ENCODE results near the gene AMOTL1. TPM values are rescaled to one million over a fixed set of nuclear protein-coding genes. Genes with fewer than 3 reads are reported as not detected.

The AMOTL1 gene
- total RNA-seq, 4 donors from 2014 or later, result 34.1 to 51.2 (median 41.0) TPM

DNA sequence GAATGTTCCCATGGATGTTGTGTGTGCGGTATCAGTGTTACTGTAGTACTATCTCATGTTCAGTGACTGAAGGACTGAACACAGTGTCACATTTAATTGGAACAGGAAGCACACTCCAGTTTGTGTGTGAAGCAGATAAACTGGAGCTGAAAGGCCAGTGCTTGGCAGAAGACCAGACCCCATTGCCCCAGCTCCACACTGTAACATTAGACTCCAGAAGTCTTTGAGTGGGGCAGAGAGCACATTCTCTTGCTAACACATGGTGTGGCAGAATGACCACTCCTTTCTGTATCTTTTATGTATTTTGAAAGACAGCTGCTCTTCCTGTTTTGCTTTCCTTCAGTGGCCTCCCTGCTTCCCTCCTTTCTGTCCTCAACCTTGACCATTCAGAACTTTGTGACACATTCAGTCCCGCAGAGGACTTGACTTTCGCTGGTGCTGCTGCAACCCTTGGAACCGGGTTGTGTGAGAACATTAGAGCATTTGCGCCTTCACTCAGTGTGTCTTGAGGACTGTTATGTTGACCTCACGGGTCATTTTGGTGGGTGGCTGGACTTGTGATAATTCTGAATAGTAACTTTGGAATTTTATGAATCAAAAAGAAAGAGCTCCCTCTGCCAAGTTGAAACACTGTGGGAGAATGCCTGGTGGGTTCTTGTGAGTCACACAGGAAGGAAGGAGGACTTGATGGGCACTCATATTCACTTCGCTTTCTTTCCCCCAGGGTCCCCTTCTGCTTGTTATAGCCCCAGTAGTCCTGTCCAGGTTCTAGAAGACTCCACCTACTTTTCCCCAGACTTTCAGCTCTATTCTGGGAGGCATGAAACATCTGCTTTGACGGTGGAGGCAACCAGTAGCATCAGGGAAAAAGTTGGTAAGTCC, 26.4 kb downstream of the AMOTL1 start:
- H3K27me3 ChIP-seq, result no peaks in the 10 kb centered on the region
- no peak for TF ChIP-seq POLR2A (IDR thresholded peaks at IDR 0.05)
- TF ChIP-seq, protein P1, sequence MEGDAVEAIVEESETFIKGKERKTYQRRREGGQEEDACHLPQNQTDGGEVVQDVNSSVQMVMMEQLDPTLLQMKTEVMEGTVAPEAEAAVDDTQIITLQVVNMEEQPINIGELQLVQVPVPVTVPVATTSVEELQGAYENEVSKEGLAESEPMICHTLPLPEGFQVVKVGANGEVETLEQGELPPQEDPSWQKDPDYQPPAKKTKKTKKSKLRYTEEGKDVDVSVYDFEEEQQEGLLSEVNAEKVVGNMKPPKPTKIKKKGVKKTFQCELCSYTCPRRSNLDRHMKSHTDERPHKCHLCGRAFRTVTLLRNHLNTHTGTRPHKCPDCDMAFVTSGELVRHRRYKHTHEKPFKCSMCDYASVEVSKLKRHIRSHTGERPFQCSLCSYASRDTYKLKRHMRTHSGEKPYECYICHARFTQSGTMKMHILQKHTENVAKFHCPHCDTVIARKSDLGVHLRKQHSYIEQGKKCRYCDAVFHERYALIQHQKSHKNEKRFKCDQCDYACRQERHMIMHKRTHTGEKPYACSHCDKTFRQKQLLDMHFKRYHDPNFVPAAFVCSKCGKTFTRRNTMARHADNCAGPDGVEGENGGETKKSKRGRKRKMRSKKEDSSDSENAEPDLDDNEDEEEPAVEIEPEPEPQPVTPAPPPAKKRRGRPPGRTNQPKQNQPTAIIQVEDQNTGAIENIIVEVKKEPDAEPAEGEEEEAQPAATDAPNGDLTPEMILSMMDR (IDR thresholded peaks at IDR 0.05), result no peak
- no peaks in the 10 kb centered on the region for H3K36me3 ChIP-seq
- peak overlapping the region in 2 of 3 donors; percentile 38 to 47 for H3K27ac ChIP-seq
- H3K9me3 ChIP-seq, result no peaks in the 10 kb centered on the region
- peak; percentile 77 to 78 for DNase-seq
- intact Hi-C loops (cut with DNase I), result no loop called here
- 52 to 58% methylated on average over 8 of the region's 8 CpGs for WGBS, 2 donors
- H3K4me1 ChIP-seq, result peaks cover 36 to 43% of the 10 kb centered on the region in 2 donors
- no peak overlapping the region for H3K4me3 ChIP-seq (replicated peaks in 1 of 3)

DNA sequence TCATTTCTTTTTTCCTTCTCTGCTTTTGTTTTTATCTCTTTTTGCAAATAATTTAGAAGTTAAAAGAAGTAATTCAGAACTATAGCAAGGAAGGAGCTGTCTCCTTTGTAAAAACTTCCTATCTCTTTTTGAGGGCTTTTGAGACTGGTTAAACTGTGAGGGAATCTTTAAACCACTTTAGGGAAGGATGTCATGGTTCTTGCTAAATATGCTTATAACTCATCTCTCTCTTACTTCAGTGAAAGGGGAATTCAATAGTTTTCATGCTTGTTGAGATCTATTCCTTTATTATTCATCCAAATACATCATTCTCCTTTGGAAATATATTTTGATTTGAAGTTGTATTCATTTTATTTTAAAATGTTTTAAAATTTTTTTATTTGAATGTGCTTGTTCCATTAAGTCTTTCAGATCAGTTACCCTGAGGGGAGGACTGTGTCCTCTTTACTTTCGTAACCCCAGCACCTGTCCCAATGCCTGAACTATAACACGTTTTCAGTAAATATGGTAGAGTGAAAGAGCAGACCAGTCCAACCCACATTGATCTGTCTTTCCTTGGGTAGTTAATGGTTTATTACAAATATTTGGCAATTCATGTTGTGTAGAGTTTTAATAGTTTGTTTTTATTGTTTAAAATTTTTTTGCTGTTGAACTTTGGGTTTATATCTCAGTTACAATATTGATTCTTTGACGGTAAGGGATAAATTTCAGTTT, 27.5 kb downstream of the AMOTL1 start:
- H3K4me3 ChIP-seq (replicated peaks in 1 of 3), result no peak overlapping the region
- peaks cover 0 to 6% of the 10 kb centered on the region in 2 donors for H3K36me3 ChIP-seq
- no peak for DNase-seq
- H3K4me1 ChIP-seq, result peaks cover 26 to 32% of the 10 kb centered on the region in 2 donors
- no peaks in the 10 kb centered on the region for H3K9me3 ChIP-seq
- TF ChIP-seq, protein P1 (IDR thresholded peaks at IDR 0.05), result no peak
- TF ChIP-seq POLR2A (IDR thresholded peaks at IDR 0.05), result no peak
- no peak overlapping the region for H3K27ac ChIP-seq
- intact Hi-C loops (cut with DNase I), result no loop called here
- 88 to 96% methylated on average over 3 of the region's 3 CpGs for WGBS, 2 donors
- H3K27me3 ChIP-seq, result no peaks in the 10 kb centered on the region

DNA sequence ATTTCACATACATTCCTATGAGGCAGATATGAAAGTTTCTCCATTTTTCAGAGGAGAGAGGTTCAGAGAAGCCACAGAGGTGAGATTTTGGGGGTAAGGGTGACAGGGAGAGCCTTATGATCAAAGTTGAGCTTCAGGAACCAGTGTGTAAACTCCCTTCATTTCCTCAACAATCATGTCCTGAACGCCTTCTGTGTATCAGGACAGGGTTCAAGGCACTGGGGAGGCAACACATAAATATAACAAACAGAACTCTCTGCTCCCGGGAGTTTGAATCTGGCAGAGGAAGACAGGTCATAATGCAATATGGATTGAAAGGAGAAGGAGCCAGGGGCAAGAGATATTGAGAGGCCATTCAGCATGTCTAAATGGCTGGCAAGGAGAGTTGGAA, 28.0 kb downstream of the AMOTL1 start:
- DNase-seq, result no peak
- no peak for TF ChIP-seq POLR2A (IDR thresholded peaks at IDR 0.05)
- TF ChIP-seq, protein P1 (IDR thresholded peaks at IDR 0.05), result no peak
- Histone ChIP-seq H3K4me3 (replicated peaks in 1 of 3) (no peak overlapping the region), H3K27ac (no peak overlapping the region), H3K4me1 (peaks cover 21 to 27% of the 10 kb centered on the region in 2 donors), H3K9me3 (no peaks in the 10 kb centered on the region), H3K27me3 (no peaks in the 10 kb centered on the region), H3K36me3 (peaks cover 0 to 10% of the 10 kb centered on the region in 2 donors)
- intact Hi-C loops (cut with DNase I), result no loop called here
- 79 to 92% methylated on average over 2 of the region's 2 CpGs for WGBS, 2 donors

DNA sequence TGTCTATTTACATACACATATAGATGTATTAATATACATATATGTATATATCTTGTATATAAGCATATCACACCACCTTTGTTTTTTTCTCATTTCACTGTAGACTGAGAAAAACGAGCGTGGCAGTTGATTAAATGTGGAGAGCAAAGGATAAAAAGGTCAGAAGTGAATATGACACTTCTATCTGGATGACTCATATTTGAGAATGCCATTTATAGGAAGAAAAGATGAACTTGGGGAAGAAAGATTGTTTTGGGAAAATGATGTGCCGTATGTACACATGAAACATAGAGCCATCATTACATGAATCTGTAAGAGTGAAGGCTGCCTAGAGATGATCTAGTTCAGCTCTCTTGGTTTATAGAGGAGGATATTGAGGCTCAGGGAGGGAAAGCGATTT, 28.7 kb downstream of the AMOTL1 start:
- H3K27me3 ChIP-seq, result no peaks in the 10 kb centered on the region
- no peak overlapping the region for H3K27ac ChIP-seq
- no peak for DNase-seq
- no peak for TF ChIP-seq POLR2A (IDR thresholded peaks at IDR 0.05)
- TF ChIP-seq, protein P1 (IDR thresholded peaks at IDR 0.05), result no peak
- intact Hi-C loops (cut with DNase I), result no loop called here
- peaks cover 0 to 10% of the 10 kb centered on the region in 2 donors for H3K36me3 ChIP-seq
- H3K9me3 ChIP-seq, result no peaks in the 10 kb centered on the region
- peaks cover 18 to 22% of the 10 kb centered on the region in 2 donors for H3K4me1 ChIP-seq
- 84 to 87% methylated on average over 4 of the region's 4 CpGs for WGBS, 2 donors
- H3K4me3 ChIP-seq (replicated peaks in 1 of 3), result no peak overlapping the region

DNA sequence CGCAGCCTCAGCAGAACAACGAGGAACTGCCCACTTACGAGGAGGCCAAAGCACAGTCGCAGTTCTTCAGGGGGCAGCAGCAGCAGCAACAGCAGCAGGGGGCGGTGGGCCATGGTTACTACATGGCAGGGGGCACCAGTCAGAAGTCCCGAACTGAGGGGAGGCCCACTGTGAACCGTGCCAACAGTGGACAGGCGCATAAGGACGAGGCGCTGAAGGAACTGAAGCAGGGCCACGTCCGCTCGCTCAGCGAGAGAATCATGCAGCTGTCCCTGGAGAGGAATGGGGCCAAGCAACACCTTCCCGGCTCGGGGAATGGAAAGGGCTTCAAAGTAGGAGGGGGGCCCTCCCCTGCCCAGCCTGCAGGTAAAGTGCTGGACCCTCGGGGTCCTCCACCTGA, 31.6 kb downstream of the AMOTL1 start:
- H3K27ac ChIP-seq, result no peak overlapping the region
- WGBS, 2 donors, result 95 to 96% methylated on average over 16 to 17 of the region's 17 CpGs

More for the DNA sequence above, 31.6 kb downstream of the AMOTL1 start:
- Histone ChIP-seq H3K4me1 (peaks cover 2 to 3% of the 10 kb centered on the region in 2 donors), H3K36me3 (peaks cover 0 to 10% of the 10 kb centered on the region in 2 donors), H3K9me3 (no peaks in the 10 kb centered on the region), H3K27me3 (no peaks in the 10 kb centered on the region), H3K4me3 (replicated peaks in 1 of 3) (no peak overlapping the region)
- intact Hi-C loops (cut with DNase I), result no loop called here
- DNase-seq, result no peak
- no peak for TF ChIP-seq POLR2A (IDR thresholded peaks at IDR 0.05)
